DOHH2 (cell line): Measurements from ENCODE around the gene KIF18A.
"Not testable (repeated sequence)": the region's sequence is repeated elsewhere in the genome, so short reads cannot be mapped to it uniquely, and the experiment has no call there.

ENCODE experiments used
- H3F3A ChIP-seq: fragments of 200-600 bp; sonication (generic), shearing (Covaris generic); 2 replicates; pipeline ENCODE4 v1.6.0; 2016; ENCODE audit warnings: antibody characterized with exemption, mild to moderate bottlenecking; ENCODE audit not compliant: control insufficient read depth, insufficient read depth
- H3K27ac ChIP-seq: fragments of 200-600 bp; sonication (generic); 2 replicates; pipeline ENCODE4 v1.5.1; 2014; ENCODE audit warnings: low read depth, mild to moderate bottlenecking, low read length, moderate library complexity
- H3K27me3 ChIP-seq: fragments of 200-600 bp; sonication (generic); 2 replicates; pipeline ENCODE4 v1.6.1; 2014; ENCODE audit warnings: mild to moderate bottlenecking, low read length, mixed read lengths; ENCODE audit not compliant: control insufficient read depth
- H3K36me3 ChIP-seq: fragments of 200-600 bp; sonication (generic); 2 replicates; pipeline ENCODE4 v1.6.1; 2014; ENCODE audit warnings: mild to moderate bottlenecking, low read length, moderate library complexity, mixed read lengths; ENCODE audit not compliant: control insufficient read depth
- H3K4me1 ChIP-seq: fragments of 200-600 bp; sonication (generic); 2 replicates; pipeline ENCODE4 v1.6.1; 2014; ENCODE audit warnings: mild to moderate bottlenecking, low read length, mixed read lengths; ENCODE audit not compliant: control insufficient read depth
- H3K4me2 ChIP-seq: fragments of 200-600 bp; sonication (generic); 2 replicates; pipeline ENCODE4 v1.6.0; 2014; ENCODE audit warnings: mild to moderate bottlenecking, low read length, moderate library complexity
- H3K4me3 ChIP-seq: fragments of 200-600 bp; sonication (generic); 2 replicates; pipeline ENCODE4 v1.5.1; 2014; ENCODE audit warnings: mild to moderate bottlenecking, low read length, mixed read lengths
- H3K79me2 ChIP-seq: fragments of 200-600 bp; sonication (generic); 2 replicates; pipeline ENCODE4 v1.6.1; 2014; ENCODE audit warnings: mild to moderate bottlenecking, low read length, mixed read lengths; ENCODE audit not compliant: control insufficient read depth
- H3K9me2 ChIP-seq: fragments of 200-600 bp; sonication (generic); replicated peaks from 2 replicates; pipeline ENCODE4 v1.6.1; 2014; ENCODE audit warnings: mild to moderate bottlenecking, low read length, mixed read lengths; ENCODE audit not compliant: control insufficient read depth
- H3K9me3 ChIP-seq: fragments of 200-600 bp; sonication (generic); 2 replicates; pipeline ENCODE4 v1.6.1; 2014; ENCODE audit warnings: antibody characterized with exemption, low read length, mixed read lengths; ENCODE audit not compliant: control insufficient read depth, insufficient read depth
- H4K20me1 ChIP-seq: fragments of 200-600 bp; sonication (generic); 2 replicates; pipeline ENCODE4 v1.6.0; 2014; ENCODE audit warnings: low read depth, mild to moderate bottlenecking, antibody characterized with exemption, low read length, moderate library complexity; ENCODE audit not compliant: control insufficient read depth, insufficient read depth
- CTCF ChIP-seq: fragments of 200-600 bp; sonication (generic); IDR thresholded peaks from one replicate; pipeline ENCODE4 v1.5.1; 2014; ENCODE audit warnings: antibody characterized with exemption, mild to moderate bottlenecking, low read depth, low read length; ENCODE audit not compliant: poor library complexity, severe bottlenecking
- EZH2phosphoT487 ChIP-seq: fragments of 200-600 bp; sonication (generic); IDR thresholded peaks from 2 replicates; pipeline ENCODE4 v1.6.1; 2017; ENCODE audit warnings: borderline replicate concordance, mild to moderate bottlenecking, antibody characterized with exemption, low read length, moderate library complexity, mixed read lengths

KIF18A gene

GRCh38 chr11:28137366-28137765 lies 29.4 kb upstream of the KIF18A start:
- H3K36me3 ChIP-seq, result peaks cover 16% of the 10 kb centered on the region
- H3K9me3 ChIP-seq, result peaks cover 30% of the 10 kb centered on the region
- H3K4me3 ChIP-seq, result no peak overlapping the region
- TF ChIP-seq CTCF (no peak), EZH2phosphoT487 (no peak)
- H3K4me1 ChIP-seq, result no peaks in the 10 kb centered on the region
- H3F3A ChIP-seq, result no peaks in the 10 kb centered on the region
- H3K27ac ChIP-seq, result no peak overlapping the region
- no peaks in the 10 kb centered on the region for H3K27me3 ChIP-seq
- H3K79me2 ChIP-seq, result no peaks in the 10 kb centered on the region
- no peaks in the 10 kb centered on the region for H4K20me1 ChIP-seq
- no peaks in the 10 kb centered on the region for H3K9me2 ChIP-seq
- no peak overlapping the region for H3K4me2 ChIP-seq

GRCh38 chr11:28136157-28136556 lies 28.2 kb upstream of the KIF18A start:
- peaks cover 17% of the 10 kb centered on the region for H3K36me3 ChIP-seq

GRCh38 chr11:28133146-28133545 lies 25.2 kb upstream of the KIF18A start:
- no peaks in the 10 kb centered on the region for H4K20me1 ChIP-seq
- H3F3A ChIP-seq, result no peaks in the 10 kb centered on the region
- H3K79me2 ChIP-seq, result no peaks in the 10 kb centered on the region
- H3K4me2 ChIP-seq, result no peak overlapping the region
- TF ChIP-seq EZH2phosphoT487 (no peak), CTCF (no peak)
- no peak overlapping the region for H3K27ac ChIP-seq
- H3K9me3 ChIP-seq, result peaks cover 7% of the 10 kb centered on the region; the same call in 1 of the 2 replicates
- no peaks in the 10 kb centered on the region for H3K4me1 ChIP-seq
- H3K36me3 ChIP-seq, result peaks cover 23% of the 10 kb centered on the region
- H3K27me3 ChIP-seq, result no peaks in the 10 kb centered on the region
- H3K4me3 ChIP-seq, result no peak overlapping the region
- H3K9me2 ChIP-seq, result no peaks in the 10 kb centered on the region

More at GRCh38 chr11:28136157-28136556, 28.2 kb upstream of the KIF18A start:
- H3K4me3 ChIP-seq, H4K20me1 ChIP-seq, H3K4me2 ChIP-seq, H3K79me2 ChIP-seq, H3K9me2 ChIP-seq, H3K27ac ChIP-seq, H3K4me1 ChIP-seq, H3F3A ChIP-seq, H3K27me3 ChIP-seq: not testable (repeated sequence)
- peaks cover 30% of the 10 kb centered on the region for H3K9me3 ChIP-seq

GRCh38 chr11:28132548-28132947 lies 24.6 kb upstream of the KIF18A start:
- no peaks in the 10 kb centered on the region for H4K20me1 ChIP-seq
- no peaks in the 10 kb centered on the region for H3F3A ChIP-seq
- no peaks in the 10 kb centered on the region for H3K4me1 ChIP-seq
- peaks cover 23% of the 10 kb centered on the region for H3K36me3 ChIP-seq
- peaks cover 7% of the 10 kb centered on the region; the same call in 1 of the 2 replicates for H3K9me3 ChIP-seq
- no peak overlapping the region for H3K4me2 ChIP-seq
- no peaks in the 10 kb centered on the region for H3K79me2 ChIP-seq
- no peak overlapping the region for H3K27ac ChIP-seq
- no peaks in the 10 kb centered on the region for H3K9me2 ChIP-seq
- H3K4me3 ChIP-seq, result no peak overlapping the region
- TF ChIP-seq EZH2phosphoT487 (no peak), CTCF (no peak)
- H3K27me3 ChIP-seq, result no peaks in the 10 kb centered on the region
